ENCODE results near the gene RPL7A.
A peak's percentile ranks its signal among the peaks of the same experiment; 100 is the strongest.
"Not testable (repeated sequence)": the region's sequence is repeated elsewhere in the genome, so short reads cannot be mapped to it uniquely, and the experiment has no call there.

The RPL7A gene

GRCh38 chr9:133368249-133368881 lies 20.3 kb downstream of the RPL7A start:
- DNase-seq (ENCODE audit: low spot score), result no peak

GRCh38 chr9:133369422-133369821 lies 21.4 kb downstream of the RPL7A start:
- no peak for DNase-seq (ENCODE audit: low spot score)

- DNase-seq (ENCODE audit: low spot score), result no peak
Observed at GRCh38 chr9:133369933-133370332, 21.9 kb downstream of the RPL7A start.

GRCh38 chr9:133370685-133371084 lies 22.7 kb downstream of the RPL7A start:
- no peak for DNase-seq (ENCODE audit: low spot score)

- no peak for DNase-seq (ENCODE audit: low spot score)
Observed at GRCh38 chr9:133371261-133371711, 23.3 kb downstream of the RPL7A start.

- no peak for DNase-seq (ENCODE audit: low spot score)
Observed at GRCh38 chr9:133372144-133372543, 24.1 kb downstream of the RPL7A start.

- DNase-seq (ENCODE audit: low spot score), result no peak
Observed at GRCh38 chr9:133374612-133375115, 26.6 kb downstream of the RPL7A start.

- peak; percentile 47 for DNase-seq (ENCODE audit: low spot score)
Observed at GRCh38 chr9:133375116-133375723, 27.2 kb downstream of the RPL7A start.

GRCh38 chr9:133375724-133376654 lies 28.0 kb downstream of the RPL7A start, which contains the start of the genes STKLD1 and SURF4:
Gene STKLD1, plus strand, starts transcription at chr9:133376366. Its CDS starts 108 bp downstream, at chr9:133376474.
Gene SURF4, minus strand, starts transcription at chr9:133376060. Its CDS starts 91 bp downstream, at chr9:133375969.
- DNase-seq (ENCODE audit: low spot score), result peak; percentile 93

- DNase-seq (ENCODE audit: low spot score), result not testable (repeated sequence)
Observed at GRCh38 chr9:133377280-133377679, 29.3 kb downstream of the RPL7A start.

GRCh38 chr9:133377721-133378216 lies 29.8 kb downstream of the RPL7A start:
- peak; percentile 40 for DNase-seq (ENCODE audit: low spot score)

- no peak for DNase-seq (ENCODE audit: low spot score)
Observed at GRCh38 chr9:133378408-133378962, 30.5 kb downstream of the RPL7A start.

GRCh38 chr9:133379153-133380086 lies 31.4 kb downstream of the RPL7A start:
- DNase-seq (ENCODE audit: low spot score), result no peak

GRCh38 chr9:133380734-133381133 lies 32.7 kb downstream of the RPL7A start:
- DNase-seq (ENCODE audit: low spot score), result no peak

- no peak for DNase-seq (ENCODE audit: low spot score)
Observed at GRCh38 chr9:133382507-133383141, 34.6 kb downstream of the RPL7A start.

- no peak for DNase-seq (ENCODE audit: low spot score)
Observed at GRCh38 chr9:133383438-133383837, 35.4 kb downstream of the RPL7A start.

- DNase-seq (ENCODE audit: low spot score), result no peak
Observed at GRCh38 chr9:133384736-133385321, 36.8 kb downstream of the RPL7A start.

GRCh38 chr9:133385452-133385851 lies 37.4 kb downstream of the RPL7A start:
- no peak for DNase-seq (ENCODE audit: low spot score)

GRCh38 chr9:133386338-133386737 lies 38.3 kb downstream of the RPL7A start:
- DNase-seq (ENCODE audit: low spot score), result no peak

- no peak for DNase-seq (ENCODE audit: low spot score)
Observed at GRCh38 chr9:133387680-133388079, 39.7 kb downstream of the RPL7A start.
